ENCODE data around the gene FPR3. TPM values are rescaled to one million over a fixed set of nuclear protein-coding genes. Genes with fewer than 3 reads are reported as not detected.
"Not testable (repeated sequence)": the region's sequence is repeated elsewhere in the genome, so short reads cannot be mapped to it uniquely, and the experiment has no call there.

FPR3 gene
- total RNA-seq, 6 donors from 2014 or later = 8.8 to 50.9 (median 20.1) TPM

GRCh38 chr19:51761696-51762095, 33.3 kb upstream of the FPR3 start:
- no peaks in the 10 kb centered on the region for H3K9me3 ChIP-seq
- no peaks in the 10 kb centered on the region for H3K36me3 ChIP-seq
- H3K27me3 ChIP-seq = no peaks in the 10 kb centered on the region
- no peak for DNase-seq
- peak overlapping the region in 1 of 4 donors; percentile 23 for H3K4me3 ChIP-seq
- 72% methylated on average over 7 of the region's 7 CpGs for WGBS, 2 donors
- peak in 1 of 2 donors; percentile 53 for ATAC-seq (ENCODE audit: low FRiP score in 2 of 2)
- no peaks in the 10 kb centered on the region for H3K4me1 ChIP-seq
- peak overlapping the region; percentile 33 to 67 (median 56) for H3K27ac ChIP-seq
- TF ChIP-seq POLR2A (IDR thresholded peaks at IDR 0.05) = no peak
- no peak for TF ChIP-seq CTCF (IDR thresholded peaks at IDR 0.05)
- no peak for TF ChIP-seq POLR2AphosphoS5 (IDR thresholded peaks at IDR 0.05)
- TF ChIP-seq EP300 (IDR thresholded peaks at IDR 0.05) = no peak

- Histone ChIP-seq H3K4me3 (no peak overlapping the region), H3K36me3 (no peaks in the 10 kb centered on the region), H3K4me1 (no peaks in the 10 kb centered on the region), H3K9me3 (no peaks in the 10 kb centered on the region), H3K27ac (peak overlapping the region; percentile 58 to 69 (median 66)), H3K27me3 (no peaks in the 10 kb centered on the region)
- DNase-seq (no peak), ATAC-seq (ENCODE audit: low FRiP score in 2 of 2) (no peak)
- WGBS, 2 donors = 52 to 57% methylated on average over 5 of the region's 5 CpGs
- TF ChIP-seq EP300 (IDR thresholded peaks at IDR 0.05) (no peak), CTCF (IDR thresholded peaks at IDR 0.05) (no peak), POLR2AphosphoS5 (IDR thresholded peaks at IDR 0.05) (no peak), POLR2A (IDR thresholded peaks at IDR 0.05) (no peak)
Observed at GRCh38 chr19:51765086-51765485, 29.9 kb upstream of the FPR3 start.

GRCh38 chr19:51766461-51766860, 28.5 kb upstream of the FPR3 start:
- Histone ChIP-seq H3K27me3 (no peaks in the 10 kb centered on the region), H3K4me1 (no peaks in the 10 kb centered on the region), H3K4me3 (no peak overlapping the region), H3K27ac (peak overlapping the region in 1 of 4 donors; percentile 63), H3K36me3 (no peaks in the 10 kb centered on the region), H3K9me3 (no peaks in the 10 kb centered on the region)
- 49 to 73% methylated on average over 5 of the region's 5 CpGs for WGBS, 2 donors
- DNase-seq = no peak
- no peak for ATAC-seq (ENCODE audit: low FRiP score in 2 of 2)
- TF ChIP-seq CTCF (IDR thresholded peaks at IDR 0.05) = no peak
- TF ChIP-seq EP300 (IDR thresholded peaks at IDR 0.05) = no peak
- TF ChIP-seq POLR2A (IDR thresholded peaks at IDR 0.05) = no peak
- TF ChIP-seq POLR2AphosphoS5 (IDR thresholded peaks at IDR 0.05) = no peak

- DNase-seq = peak in 1 of 2 donors; percentile 55
- Histone ChIP-seq H3K27me3 (no peaks in the 10 kb centered on the region), H3K4me3 (no peak overlapping the region), H3K36me3 (no peaks in the 10 kb centered on the region), H3K4me1 (no peaks in the 10 kb centered on the region), H3K27ac (peak overlapping the region; percentile 61 to 81 (median 72)), H3K9me3 (no peaks in the 10 kb centered on the region)
- peak; percentile 76 to 77 for ATAC-seq (ENCODE audit: low FRiP score in 2 of 2)
- TF ChIP-seq POLR2AphosphoS5 (IDR thresholded peaks at IDR 0.05) (peak in 1 of 2 donors; percentile 72), POLR2A (IDR thresholded peaks at IDR 0.05) (peak in 1 of 4 donors; percentile 31), EP300 (IDR thresholded peaks at IDR 0.05) (no peak)
- 38 to 39% methylated on average over 10 of the region's 10 CpGs for WGBS, 2 donors
Observed at GRCh38 chr19:51771376-51772130, 23.4 kb upstream of the FPR3 start.

- no peaks in the 10 kb centered on the region for H3K27me3 ChIP-seq
- peak overlapping the region; percentile 61 to 81 (median 72) for H3K27ac ChIP-seq
- 45 to 48% methylated on average over 6 of the region's 6 CpGs for WGBS, 2 donors
- peaks cover 2 to 7% (median 4%) of the 10 kb centered on the region in 4 donors for H3K4me1 ChIP-seq
- H3K4me3 ChIP-seq = no peak overlapping the region
- ATAC-seq (ENCODE audit: low FRiP score in 2 of 2) = no peak
- DNase-seq = peak in 1 of 2 donors; percentile 47
- TF ChIP-seq POLR2A (IDR thresholded peaks at IDR 0.05) = no peak
- no peak for TF ChIP-seq CTCF (IDR thresholded peaks at IDR 0.05)
- no peak for TF ChIP-seq POLR2AphosphoS5 (IDR thresholded peaks at IDR 0.05)
- TF ChIP-seq EP300 (IDR thresholded peaks at IDR 0.05) = no peak
- no peaks in the 10 kb centered on the region for H3K36me3 ChIP-seq
- no peaks in the 10 kb centered on the region for H3K9me3 ChIP-seq
Observed at GRCh38 chr19:51772977-51773376, 22.0 kb upstream of the FPR3 start.

- not testable (repeated sequence) for DNase-seq; ATAC-seq (ENCODE audit: low FRiP score in 2 of 2); H3K36me3 ChIP-seq; H3K4me1 ChIP-seq; H3K4me3 ChIP-seq; H3K9me3 ChIP-seq; H3K27me3 ChIP-seq; H3K27ac ChIP-seq
- 88 to 92% methylated on average over 1 of the region's 1 CpG for WGBS, 2 donors
Observed at GRCh38 chr19:51776561-51776960, 18.4 kb upstream of the FPR3 start.
